HG03558 (cell line): Measurements from ENCODE around the gene CDCP1.

Source experiments
- ATAC-seq: cut with Tn5 transposase; IDR thresholded peaks from one replicate; pipeline ENCODE4 v1.9.1; 2021; ENCODE audit warnings: moderate number of reproducible peaks; ENCODE audit not compliant: unreplicated experiment; ENCODE audit errors: extremely low read depth

The CDCP1 gene

GRCh38 chr3:45145681-45146614 lies at the start of gene CDCP1:
CDCP1 (minus strand) TSS chr3:45146378; CDS start chr3:45146287, 91 bp downstream.
- ATAC-seq: no peak

GRCh38 chr3:45194791-45195190 lies 48.6 kb upstream of the CDCP1 start:
- ATAC-seq: no peak

GRCh38 chr3:45191924-45192417 lies 45.8 kb upstream of the CDCP1 start:
- no peak for ATAC-seq

GRCh38 chr3:45191424-45191823 lies 45.2 kb upstream of the CDCP1 start:
- no peak for ATAC-seq

GRCh38 chr3:45188719-45189659 lies 42.8 kb upstream of the CDCP1 start:
- no peak for ATAC-seq

- ATAC-seq: no peak
Measured at GRCh38 chr3:45187694-45188141, 41.5 kb upstream of the CDCP1 start.

- ATAC-seq: no peak
Measured at GRCh38 chr3:45186871-45187270, 40.7 kb upstream of the CDCP1 start.

- no peak for ATAC-seq
Measured at GRCh38 chr3:45185461-45185860, 39.3 kb upstream of the CDCP1 start.

- ATAC-seq: no peak
Measured at GRCh38 chr3:45185052-45185451, 38.9 kb upstream of the CDCP1 start.

GRCh38 chr3:45183872-45184262 lies 37.7 kb upstream of the CDCP1 start:
- no peak for ATAC-seq

GRCh38 chr3:45182915-45183871 lies 37.0 kb upstream of the CDCP1 start:
- no peak for ATAC-seq

- no peak for ATAC-seq
Measured at GRCh38 chr3:45181496-45181895, 35.3 kb upstream of the CDCP1 start.

- ATAC-seq: no peak
Measured at GRCh38 chr3:45180899-45181298, 34.7 kb upstream of the CDCP1 start.

GRCh38 chr3:45180051-45180450 lies 33.9 kb upstream of the CDCP1 start:
- ATAC-seq: no peak

GRCh38 chr3:45179163-45179562 lies 33.0 kb upstream of the CDCP1 start:
- no peak for ATAC-seq

GRCh38 chr3:45178183-45179023 lies 32.2 kb upstream of the CDCP1 start:
- ATAC-seq: no peak

- ATAC-seq: no peak
Measured at GRCh38 chr3:45176912-45177311, 30.7 kb upstream of the CDCP1 start.

GRCh38 chr3:45174234-45174633 lies 28.1 kb upstream of the CDCP1 start:
- no peak for ATAC-seq

- ATAC-seq: no peak
Measured at GRCh38 chr3:45173776-45174175, 27.6 kb upstream of the CDCP1 start.
